GM10266 (cell line): ENCODE measurements around the gene PRKCG.

Experiments used
- DNase-seq: peaks from one replicate; pipeline ENCODE4 v3.0.0; 2012; ENCODE audit errors: extremely low spot score
- CTCF ChIP-seq: IDR thresholded peaks from 2 replicates; pipeline ENCODE4 v1.5.1; 2012; ENCODE audit warnings: mild to moderate bottlenecking, low read depth; ENCODE audit not compliant: control insufficient read depth, insufficient read depth; ENCODE audit errors: missing control alignments

Gene PRKCG

GRCh38 chr19:53882391-53883050, 524 bp downstream of the PRKCG start:
- DNase-seq: no peak
- TF ChIP-seq CTCF: no peak

GRCh38 chr19:53883231-53883661, 1.2 kb downstream of the PRKCG start:
- no peak for DNase-seq
- TF ChIP-seq CTCF: no peak

- DNase-seq: no peak
These were observed 1.7 kb downstream of the PRKCG start for GRCh38 chr19:53883741-53884140.

GRCh38 chr19:53884256-53884655, 2.3 kb downstream of the PRKCG start:
- no peak for TF ChIP-seq CTCF
- DNase-seq: no peak

More at GRCh38 chr19:53883741-53884140, 1.7 kb downstream of the PRKCG start:
- no peak for TF ChIP-seq CTCF

GRCh38 chr19:53885036-53885435, 3.0 kb downstream of the PRKCG start:
- no peak for TF ChIP-seq CTCF
- no peak for DNase-seq

- TF ChIP-seq CTCF: no peak
- DNase-seq: no peak
These were observed 10.4 kb downstream of the PRKCG start for GRCh38 chr19:53892301-53892980.

- no peak for TF ChIP-seq CTCF
- DNase-seq: no peak
These were observed 11.0 kb downstream of the PRKCG start for GRCh38 chr19:53892981-53893325.
